ENCODE measurements around the gene SPON1. TPM values are rescaled to one million over a fixed set of nuclear protein-coding genes. Genes with fewer than 3 reads are reported as not detected.
"Not testable (repeated sequence)": the region's sequence is repeated elsewhere in the genome, so short reads cannot be mapped to it uniquely, and the experiment has no call there.

Gene SPON1
- polyA plus RNA-seq, 4 donors, result 73.8 to 93.4 (median 89.9) TPM

DNA sequence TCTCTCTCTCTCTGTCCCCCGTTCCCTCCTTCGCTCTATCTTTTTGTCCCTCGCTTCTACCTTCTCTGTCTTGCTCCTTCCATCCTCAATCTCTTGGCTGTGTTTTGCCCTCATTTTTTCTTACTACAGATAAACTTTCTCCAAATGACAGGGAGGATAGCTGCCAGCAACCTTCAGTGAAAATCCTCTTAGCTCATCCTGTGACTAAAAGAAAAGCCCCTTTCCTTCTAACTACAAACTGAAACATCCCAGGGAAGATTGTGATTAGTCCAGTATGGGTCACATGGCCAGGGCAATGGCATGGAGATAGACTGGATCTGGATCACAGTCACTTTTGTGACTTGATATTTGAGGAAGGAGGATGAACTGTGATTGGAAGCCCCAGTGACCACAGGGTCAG is 10.4 kb downstream of the SPON1 start:
- DNase-seq (ENCODE audit: low read depth in 4 of 4, low spot score in 3 of 4), result no peak

DNA sequence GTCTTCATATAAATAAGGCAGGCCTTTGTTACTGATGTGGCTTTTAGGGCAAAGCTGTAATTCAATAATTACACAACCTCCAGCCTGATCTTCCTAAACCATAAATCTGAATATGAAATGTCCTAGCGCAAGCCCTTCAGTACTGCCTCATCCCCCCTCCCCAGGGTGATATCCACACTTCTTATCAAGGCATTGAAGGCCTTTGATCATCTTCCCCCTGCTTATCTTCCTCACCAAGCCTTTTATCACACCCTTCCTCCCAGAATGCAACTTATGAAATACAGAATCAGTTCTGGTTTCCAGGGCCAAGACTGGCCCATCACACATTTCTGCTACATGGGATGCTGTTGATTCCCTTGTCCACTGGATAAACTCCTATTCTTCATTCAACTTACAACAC is 12.1 kb downstream of the SPON1 start:
- DNase-seq (ENCODE audit: low read depth in 4 of 4, low spot score in 3 of 4), result no peak

DNA sequence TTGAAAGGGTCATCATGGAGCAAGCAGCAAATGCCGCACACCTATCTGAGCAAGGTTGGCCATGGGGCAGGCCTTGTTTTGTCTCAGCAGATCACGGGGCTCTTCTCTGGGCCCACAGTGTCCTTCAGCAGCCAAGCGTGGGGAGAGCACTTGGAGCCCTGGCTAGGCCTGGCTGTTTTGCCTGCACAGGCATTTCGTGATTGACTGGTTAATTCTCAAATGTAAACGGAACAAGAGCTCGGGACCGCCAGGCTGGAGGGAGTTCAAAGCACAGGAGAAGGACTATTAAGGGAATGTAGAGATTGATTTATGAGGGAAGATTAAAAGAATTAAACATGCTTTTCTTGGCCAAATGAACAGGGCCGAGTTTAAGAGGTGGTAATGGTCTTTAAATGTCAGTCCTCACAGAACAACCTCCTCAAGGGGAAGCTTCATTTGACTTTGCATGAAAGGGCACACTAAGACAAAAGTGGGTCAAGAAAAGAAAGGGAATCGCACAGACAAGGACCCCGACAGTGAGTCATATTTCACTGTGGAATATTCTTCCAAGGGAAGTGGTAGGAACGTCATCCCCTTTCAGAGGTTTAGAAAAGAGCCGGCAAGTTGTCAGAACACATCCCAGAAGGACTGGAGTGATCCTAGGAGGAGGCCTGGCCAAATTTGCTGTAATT is 20.7 kb downstream of the SPON1 start:
- DNase-seq (ENCODE audit: low read depth in 4 of 4, low spot score in 3 of 4), result peak in 1 of 4 donors; percentile 23

DNA sequence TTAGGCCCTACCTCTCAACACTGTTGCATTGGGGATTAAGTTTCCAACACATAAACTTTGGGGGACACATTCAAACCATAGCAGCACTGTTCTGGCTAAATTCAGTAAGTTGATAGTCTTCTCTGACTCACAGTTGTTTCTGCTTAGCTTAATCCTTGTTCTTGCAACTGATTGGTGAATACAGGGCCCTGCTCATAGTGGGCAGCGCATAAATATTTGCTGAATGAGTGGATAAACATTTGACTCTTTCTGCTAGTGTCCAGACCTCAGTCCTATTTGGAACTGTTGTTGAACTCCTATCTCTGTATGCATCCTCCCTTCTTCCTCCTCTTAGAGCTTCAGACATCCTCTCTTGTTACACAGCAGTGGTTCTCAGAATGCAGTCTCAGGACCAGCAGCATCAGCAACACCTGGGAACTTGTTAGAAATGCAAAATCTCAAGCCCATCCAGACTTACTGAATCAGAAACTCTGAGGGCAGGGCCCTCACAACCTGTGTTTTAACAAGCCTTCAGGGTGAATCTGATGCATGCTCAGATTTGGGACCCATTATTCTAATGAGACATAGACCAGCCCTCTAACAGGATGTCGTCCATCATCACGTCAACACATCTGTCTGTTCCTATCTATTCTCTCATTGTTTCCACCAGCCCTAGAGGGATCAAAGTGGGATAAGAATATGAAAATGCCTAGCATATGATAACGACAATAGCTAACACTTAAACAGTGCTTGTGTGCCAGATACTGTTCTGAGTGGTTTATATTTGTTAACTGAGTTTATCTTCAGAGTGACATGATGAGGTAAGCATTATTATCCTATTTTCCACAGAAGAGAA is 22.3 kb downstream of the SPON1 start:
- DNase-seq (ENCODE audit: low read depth in 4 of 4, low spot score in 3 of 4), result no peak

DNA sequence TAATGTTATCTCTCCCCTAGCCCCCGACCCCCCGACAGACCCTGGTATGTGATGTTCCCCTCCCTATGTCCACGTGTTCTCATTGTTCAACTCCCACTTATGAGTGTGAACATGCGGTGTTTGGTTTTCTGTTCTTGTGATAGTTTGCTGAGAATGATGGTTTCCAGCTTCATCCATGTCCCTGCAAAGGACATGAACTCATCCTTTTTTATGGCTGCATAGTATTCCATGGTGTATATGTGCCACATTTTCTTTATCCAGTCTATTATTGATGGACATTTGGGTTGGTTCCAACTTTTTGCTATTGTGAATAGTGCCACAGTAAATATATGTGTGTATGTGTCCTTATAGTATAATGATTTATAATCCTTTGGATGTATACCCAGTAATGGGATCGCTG is 24.2 kb downstream of the SPON1 start:
- not testable (repeated sequence) for DNase-seq (ENCODE audit: low read depth in 4 of 4, low spot score in 3 of 4)

DNA sequence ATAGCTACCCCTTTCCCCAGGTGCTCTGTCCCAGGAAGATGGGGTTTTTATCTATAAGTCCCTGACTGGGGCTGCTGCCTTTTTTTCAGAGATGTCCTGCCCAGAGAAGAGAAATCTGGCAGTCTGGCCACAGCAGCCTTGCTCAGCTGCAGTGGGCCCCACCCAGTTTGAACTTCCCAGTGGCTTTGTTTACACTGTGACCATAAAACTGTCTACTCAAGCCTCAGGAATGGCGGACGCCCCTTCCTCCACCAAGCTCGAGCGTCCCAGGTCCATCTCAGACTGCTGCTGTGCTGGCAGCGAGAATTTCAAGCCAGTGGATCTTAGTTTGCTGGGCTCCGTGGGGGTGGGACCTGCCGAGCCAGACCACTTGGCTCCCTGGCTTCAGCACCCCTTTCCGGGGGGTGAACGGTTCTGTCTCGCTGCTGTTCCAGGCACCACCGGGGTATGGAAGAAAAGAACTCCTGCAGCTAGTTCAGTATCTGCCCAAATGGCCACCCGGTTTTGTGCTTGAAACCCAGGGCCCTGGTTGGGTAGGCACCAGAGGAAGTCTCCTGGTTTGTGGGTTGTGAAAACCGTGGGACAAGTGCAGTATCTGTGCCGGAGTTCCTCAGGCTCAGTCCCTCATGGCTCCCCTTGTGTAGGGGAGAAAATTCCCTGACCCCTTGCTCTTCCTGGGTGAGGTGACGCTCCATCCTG is 29.8 kb downstream of the SPON1 start:
- not testable (repeated sequence) for DNase-seq (ENCODE audit: low read depth in 4 of 4, low spot score in 3 of 4)

DNA sequence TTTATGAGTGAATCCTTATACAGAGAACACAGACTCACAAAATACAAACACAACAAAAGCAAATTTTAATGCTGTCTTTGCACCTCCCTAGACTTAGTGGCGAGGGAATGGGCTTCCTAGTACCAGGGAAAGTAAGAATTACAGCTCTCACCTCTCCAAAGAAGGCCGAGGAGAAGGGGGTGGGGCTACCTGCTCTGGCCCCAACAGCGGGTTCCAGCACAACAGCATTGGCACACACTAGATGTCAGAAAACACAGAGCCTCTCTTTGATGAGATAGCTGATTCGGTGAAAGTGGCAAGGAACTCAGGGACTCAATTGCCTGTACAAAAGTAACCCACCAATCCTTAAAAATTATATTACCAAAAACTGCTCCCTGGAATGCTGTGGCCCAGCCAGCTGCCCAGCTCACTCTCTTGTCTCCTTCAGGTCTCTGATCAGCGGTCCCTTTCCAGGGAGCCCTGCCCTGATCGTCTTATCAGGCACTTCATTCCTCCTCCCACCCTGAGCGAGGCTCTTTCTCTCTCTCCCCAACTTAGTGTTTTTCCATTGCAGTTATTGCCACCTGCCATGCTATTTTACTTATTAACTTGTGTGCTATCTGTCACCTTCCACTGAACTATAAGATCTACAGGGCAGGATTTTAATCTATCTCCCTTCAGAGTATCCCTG is 30.7 kb downstream of the SPON1 start:
- DNase-seq (ENCODE audit: low read depth in 4 of 4, low spot score in 3 of 4), result no peak

DNA sequence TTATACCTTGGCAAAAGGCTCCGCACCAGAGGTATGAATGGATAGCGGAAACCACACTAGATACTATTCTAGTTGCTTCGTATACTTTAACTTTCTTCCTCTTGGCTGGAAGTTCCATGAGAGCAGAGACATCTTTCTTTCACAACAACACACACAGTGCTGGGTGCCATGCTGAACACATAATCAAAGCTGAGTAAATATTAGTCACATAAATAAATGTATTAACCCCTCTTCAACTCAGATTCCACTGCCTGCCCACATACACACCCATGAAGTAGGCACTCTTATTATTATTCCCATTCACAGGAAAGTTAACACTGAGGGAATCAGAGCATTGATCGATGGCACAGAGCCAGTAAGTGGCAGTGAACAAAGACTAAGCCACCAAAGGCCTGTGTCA is 35.4 kb downstream of the SPON1 start:
- no peak for DNase-seq (ENCODE audit: low read depth in 4 of 4, low spot score in 3 of 4)

DNA sequence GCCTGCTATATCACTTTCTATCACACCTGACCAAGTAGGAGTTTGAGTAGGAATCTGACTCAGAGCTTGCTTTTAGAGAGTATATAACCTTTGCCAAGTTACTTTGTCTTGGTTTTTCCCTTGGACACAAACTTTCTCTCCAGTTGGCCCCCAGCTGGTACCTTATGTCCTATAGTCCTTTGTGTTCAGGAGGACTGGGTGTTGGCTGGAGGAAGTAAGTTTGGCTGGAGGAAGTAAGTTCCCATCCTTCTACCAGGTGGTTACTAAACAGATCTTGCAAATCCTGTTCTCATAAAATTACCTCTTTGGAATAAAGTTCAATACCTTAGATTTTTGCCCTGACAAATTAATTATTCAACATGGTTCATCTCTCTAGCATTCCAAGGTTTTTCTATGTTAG is 37.2 kb downstream of the SPON1 start:
- no peak for DNase-seq (ENCODE audit: low read depth in 4 of 4, low spot score in 3 of 4)

DNA sequence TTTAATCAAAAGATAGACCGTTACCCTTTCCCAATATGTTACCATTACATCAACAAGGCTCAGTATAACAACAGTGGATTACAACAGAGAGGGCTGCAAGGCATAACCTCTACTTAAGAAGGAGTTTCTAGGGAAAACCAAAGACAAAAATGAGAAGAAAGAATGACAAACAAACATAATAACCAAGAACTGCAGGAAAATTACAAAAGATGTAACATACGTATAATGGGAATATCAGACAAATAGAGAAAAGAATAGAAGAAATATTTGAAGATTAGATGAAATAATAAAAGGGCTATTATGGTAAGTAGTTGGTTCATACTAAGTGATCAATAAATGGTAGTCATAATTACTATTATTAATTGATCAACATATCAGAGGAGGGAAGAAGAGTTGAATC is 39.1 kb downstream of the SPON1 start:
- no peak for DNase-seq (ENCODE audit: low read depth in 4 of 4, low spot score in 3 of 4)

DNA sequence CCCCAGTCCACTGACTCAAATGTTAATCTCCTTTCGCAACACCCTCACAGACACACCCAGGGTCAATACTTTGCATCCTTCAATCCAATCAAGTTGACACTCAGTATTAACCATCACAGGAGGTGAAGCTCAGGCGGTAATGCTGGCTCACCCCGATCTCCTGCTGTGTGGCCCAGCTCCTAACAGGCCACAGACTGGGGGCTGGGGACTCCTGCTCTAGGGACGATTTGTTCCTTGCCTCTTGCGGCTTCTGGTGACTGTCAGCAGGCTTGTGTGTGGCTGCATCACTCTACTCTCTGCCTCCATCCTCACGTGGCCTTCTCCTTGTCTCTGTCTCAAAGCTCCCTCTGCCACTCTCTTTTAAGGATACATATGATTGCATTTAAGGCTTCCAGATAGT is 45.0 kb downstream of the SPON1 start:
- no peak for DNase-seq (ENCODE audit: low read depth in 4 of 4, low spot score in 3 of 4)

DNA sequence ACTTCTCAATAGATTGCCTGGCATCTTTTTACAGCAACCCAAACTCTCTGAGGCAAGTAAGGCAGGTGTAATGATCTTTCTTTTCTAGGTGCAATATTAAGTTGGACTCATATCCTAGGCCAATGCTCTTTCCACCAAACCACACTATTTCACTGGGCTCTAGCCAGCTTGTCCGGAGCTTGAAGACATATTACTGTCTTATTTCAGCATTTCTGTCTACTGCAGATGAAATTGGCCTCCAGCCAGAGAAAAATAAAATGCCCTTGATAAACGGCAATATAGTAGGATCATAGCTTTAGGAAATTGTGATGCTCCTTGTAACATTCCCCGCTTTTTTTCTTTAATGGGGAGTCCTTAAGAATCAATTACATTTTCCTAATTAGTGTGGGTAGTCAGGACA is 48.1 kb downstream of the SPON1 start:
- DNase-seq (ENCODE audit: low read depth in 4 of 4, low spot score in 3 of 4), result no peak

DNA sequence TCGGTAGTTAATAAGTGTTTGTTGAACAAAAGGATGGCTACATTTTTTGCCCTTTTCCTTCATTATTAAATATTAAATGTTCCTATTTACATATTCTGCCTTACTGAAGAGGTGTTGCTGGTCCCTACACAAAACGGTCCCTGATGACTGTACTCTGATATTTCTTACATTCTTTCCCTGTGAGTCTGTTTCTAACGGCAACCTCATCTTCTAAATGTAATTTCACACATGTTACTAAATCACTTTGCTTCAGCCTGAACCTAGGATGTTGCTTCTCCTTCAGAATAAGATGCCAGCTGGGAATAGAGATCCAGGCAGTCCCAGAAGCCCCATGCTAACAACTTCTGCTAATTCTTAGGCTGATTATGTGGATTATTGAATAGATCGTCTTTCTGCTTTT is 50.3 kb downstream of the SPON1 start:
- no peak for DNase-seq (ENCODE audit: low read depth in 4 of 4, low spot score in 3 of 4)

DNA sequence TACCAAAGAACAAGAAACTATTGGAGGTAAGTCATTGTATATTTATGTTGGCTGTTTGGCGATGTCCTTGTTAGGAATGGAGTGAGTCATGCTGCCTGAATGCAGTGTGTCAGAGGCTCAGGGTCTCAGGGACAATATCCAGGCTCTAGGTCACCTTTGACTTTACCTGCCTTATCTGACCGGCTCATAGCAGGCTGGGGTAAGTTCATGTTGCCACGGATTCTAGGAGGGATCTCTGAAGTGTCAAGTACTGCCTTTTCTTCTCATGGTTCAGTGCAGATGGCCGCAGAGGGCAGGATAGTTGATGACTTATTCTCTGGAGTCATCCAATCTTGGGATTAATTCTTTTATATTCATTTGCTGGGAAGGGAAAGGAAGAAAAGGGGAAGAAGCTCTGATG is 53.2 kb downstream of the SPON1 start:
- DNase-seq (ENCODE audit: low read depth in 4 of 4, low spot score in 3 of 4), result no peak

DNA sequence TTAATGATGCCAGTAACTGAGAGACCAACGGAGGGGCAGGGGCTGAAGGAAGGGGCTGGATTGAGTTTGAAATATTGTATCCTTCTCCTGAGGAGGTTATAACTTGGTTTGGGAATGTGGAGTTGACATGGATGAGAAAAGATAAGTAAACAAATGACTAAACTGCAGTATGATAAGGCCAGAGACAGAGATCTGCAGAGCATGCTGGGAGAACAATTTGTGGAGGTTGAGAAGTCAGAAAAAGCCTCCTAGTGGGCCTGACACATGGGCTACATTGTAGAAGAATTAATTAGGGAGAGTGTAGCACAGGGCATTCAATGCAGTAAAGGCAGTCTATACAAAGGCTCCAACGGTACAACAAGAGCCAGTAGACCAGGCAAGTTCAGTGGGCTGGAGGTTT is 55.9 kb downstream of the SPON1 start:
- no peak for DNase-seq (ENCODE audit: low read depth in 4 of 4, low spot score in 3 of 4)

DNA sequence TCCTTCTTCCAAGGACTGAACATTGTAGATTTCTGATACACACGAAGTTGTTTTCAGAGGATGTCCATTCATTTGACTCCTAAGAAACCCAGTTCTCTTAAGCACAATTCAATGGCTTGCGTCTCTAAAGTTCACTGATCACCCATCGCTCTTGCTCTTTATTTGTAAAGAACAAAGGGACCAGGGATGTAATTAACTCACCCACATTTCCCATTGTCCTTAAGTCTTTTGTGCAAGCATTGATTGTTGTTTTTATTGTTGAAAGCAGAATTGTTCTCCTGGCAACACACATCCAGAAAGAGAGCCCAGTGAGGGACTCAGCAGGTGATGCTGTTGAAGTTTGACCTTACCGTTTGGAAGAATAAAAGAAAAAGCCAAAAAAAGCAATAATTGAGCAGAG is 59.2 kb downstream of the SPON1 start:
- no peak for DNase-seq (ENCODE audit: low read depth in 4 of 4, low spot score in 3 of 4)

DNA sequence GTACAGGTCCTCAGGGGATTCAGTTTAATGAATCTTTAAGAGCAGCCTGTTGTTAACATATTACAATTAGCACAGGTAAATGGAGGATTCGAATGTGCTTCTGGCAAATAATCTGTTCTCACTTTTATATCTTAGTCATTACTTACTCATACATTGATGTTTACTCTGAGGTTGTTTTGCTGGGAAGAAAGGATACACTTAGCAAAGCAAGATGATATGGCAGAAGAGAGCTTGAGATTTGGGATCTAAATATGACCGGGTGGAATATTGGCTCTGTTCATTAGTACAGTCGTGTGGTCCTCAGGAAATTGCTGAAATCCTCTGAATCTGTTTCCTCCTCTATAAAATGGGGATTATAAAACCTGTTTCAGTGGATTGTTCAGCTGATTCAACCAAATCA is 59.7 kb downstream of the SPON1 start:
- DNase-seq (ENCODE audit: low read depth in 4 of 4, low spot score in 3 of 4), result no peak

DNA sequence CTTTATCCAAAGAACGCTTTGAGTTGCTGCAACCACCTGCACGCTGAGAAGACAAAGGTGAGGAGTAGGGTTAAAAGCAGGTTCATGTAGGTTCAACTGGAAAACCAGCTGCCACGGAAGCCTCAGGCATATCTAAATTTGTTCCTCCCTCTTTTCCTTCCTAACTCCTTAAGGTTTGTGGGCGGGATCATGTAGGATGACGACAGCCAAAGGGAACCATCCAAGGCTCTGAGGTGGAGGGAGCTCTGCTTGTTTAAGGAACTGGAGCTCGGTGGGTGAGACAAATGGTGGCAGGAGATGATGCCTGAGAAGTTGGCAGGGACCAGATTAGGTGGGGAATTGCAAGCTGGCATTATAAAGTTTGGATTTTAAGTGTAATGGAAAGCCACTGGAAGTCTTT is 60.3 kb downstream of the SPON1 start:
- DNase-seq (ENCODE audit: low read depth in 4 of 4, low spot score in 3 of 4), result no peak

DNA sequence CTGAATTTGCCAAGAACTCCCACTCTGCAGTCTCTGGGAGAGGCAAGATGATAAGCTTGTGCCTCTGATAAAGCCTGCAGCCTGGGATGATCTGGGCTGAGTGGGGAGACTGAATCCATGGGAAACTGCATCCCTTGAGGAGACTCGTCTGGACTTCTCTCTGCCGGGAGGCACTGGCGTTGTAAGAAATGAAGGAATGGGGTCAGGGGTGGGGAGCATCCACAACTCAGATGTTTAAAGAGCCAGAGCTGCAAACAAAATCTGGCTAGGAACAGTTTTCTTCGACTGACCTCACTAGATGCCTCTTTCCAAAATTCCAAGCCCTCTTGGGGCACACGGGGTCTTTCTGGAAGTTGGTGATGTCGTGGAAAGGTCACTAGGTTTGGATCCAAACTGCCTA is 64.4 kb downstream of the SPON1 start:
- peak in 1 of 4 donors; percentile 32 for DNase-seq (ENCODE audit: low read depth in 4 of 4, low spot score in 3 of 4)

DNA sequence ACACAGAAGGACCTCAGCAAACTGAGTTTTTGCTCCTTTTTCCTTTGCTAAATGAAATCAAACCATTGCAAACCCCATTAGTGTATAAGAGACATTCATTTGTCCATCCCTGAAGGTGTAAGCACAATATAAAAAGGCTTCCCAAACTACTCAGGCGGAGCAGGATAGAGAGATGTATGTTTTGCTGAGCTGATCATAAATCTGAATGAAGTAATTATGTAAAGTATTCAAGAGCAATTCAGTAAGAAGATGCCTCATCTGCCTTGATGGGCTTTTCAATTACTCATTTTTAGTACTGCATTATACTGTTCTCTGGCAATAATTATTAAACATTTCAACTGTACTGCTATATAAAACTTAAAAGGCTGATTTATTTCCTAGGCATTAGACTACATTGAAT is 65.0 kb downstream of the SPON1 start:
- no peak for DNase-seq (ENCODE audit: low read depth in 4 of 4, low spot score in 3 of 4)

DNA sequence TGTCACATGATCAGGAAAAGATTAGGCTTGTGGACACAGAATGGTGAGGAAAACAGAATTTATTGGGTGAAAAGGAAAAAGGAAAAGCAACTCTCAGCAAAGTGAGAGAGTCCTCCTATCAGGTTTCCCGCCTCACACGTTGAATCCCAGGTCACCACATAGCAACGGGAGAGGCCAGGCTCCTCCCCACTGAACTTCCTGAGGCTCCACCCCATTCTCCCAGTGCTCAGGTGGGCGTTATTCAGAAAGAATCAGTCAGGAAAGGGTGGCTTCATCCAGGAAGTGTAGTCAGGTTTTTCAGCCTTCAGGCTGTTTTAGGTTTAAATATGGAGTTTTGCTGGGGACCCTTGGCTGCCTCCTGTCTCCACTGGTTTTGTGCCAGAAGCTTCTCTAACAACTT is 66.9 kb downstream of the SPON1 start:
- no peak for DNase-seq (ENCODE audit: low read depth in 4 of 4, low spot score in 3 of 4)
